SK-N-SH treated with all-trans-retinoic acid at 6 μM for 48 hours (cell line): ENCODE results near the gene TGFBR3.

Experiments
- ATAC-seq: fragments of 200-7000 bp; cut with Tn5 transposase; 3 replicates; pipeline ENCODE4 v1.9.1; 2020; ENCODE audit warnings: mild to moderate bottlenecking, moderate library complexity
- ARNTL ChIP-seq: fragments of 450-650 bp; formaldehyde crosslinking; IDR thresholded peaks from 2 replicates; pipeline ENCODE4 v1.5.0; 2020; ENCODE audit warnings: low read depth, mild to moderate bottlenecking, moderate library complexity, borderline replicate concordance
- BACH2 ChIP-seq: fragments of 250-450 bp; sonication (Bioruptor Pico); IDR thresholded peaks from 2 replicates; pipeline ENCODE4 v1.9.0; 2021; ENCODE audit warnings: mild to moderate bottlenecking, borderline replicate concordance
- ESRRG ChIP-seq: fragments of 250-450 bp; sonication (Bioruptor Pico); IDR thresholded peaks from 2 replicates; pipeline ENCODE4 v1.6.1; 2021; ENCODE audit warnings: mild to moderate bottlenecking
- GLIS3 ChIP-seq: fragments of 250-450 bp; sonication (Bioruptor Pico); IDR thresholded peaks from 2 replicates; pipeline ENCODE4 v1.5.0; 2020; ENCODE audit warnings: mild to moderate bottlenecking, moderate library complexity
- ISL1 ChIP-seq: fragments of 250-450 bp; sonication (Bioruptor Pico); IDR thresholded peaks from 2 replicates; pipeline ENCODE4 v2.1.2; 2022; ENCODE audit warnings: mild to moderate bottlenecking, moderate library complexity
- OSR1 ChIP-seq: fragments of 250-450 bp; sonication (Bioruptor Pico); IDR thresholded peaks from 2 replicates; pipeline ENCODE4 v1.8.0; 2022; ENCODE audit warnings: moderate library complexity, mild to moderate bottlenecking, inconsistent platforms
- PPARA ChIP-seq: fragments of 250-450 bp; sonication (Bioruptor Pico); IDR thresholded peaks from 2 replicates; pipeline ENCODE4 v1.5.0; 2020; ENCODE audit warnings: mild to moderate bottlenecking, borderline replicate concordance
- RARB ChIP-seq: fragments of 250-450 bp; sonication (Bioruptor Pico); IDR thresholded peaks from 2 replicates; pipeline ENCODE4 v1.8.0; 2021; ENCODE audit warnings: mild to moderate bottlenecking, moderate library complexity
- SNAI2 ChIP-seq: fragments of 250-450 bp; sonication (Bioruptor Pico); IDR thresholded peaks from 2 replicates; pipeline ENCODE4 v1.5.0; 2020; ENCODE audit warnings: mild to moderate bottlenecking, moderate library complexity
- TOX ChIP-seq: fragments of 250-450 bp; sonication (Bioruptor Pico); IDR thresholded peaks from 2 replicates; pipeline ENCODE4 v1.8.0; 2021; ENCODE audit warnings: mild to moderate bottlenecking, moderate library complexity, borderline replicate concordance
- ZC3H10 ChIP-seq: fragments of 250-450 bp; sonication (Bioruptor Pico); IDR thresholded peaks from 2 replicates; pipeline ENCODE4 v1.5.1; 2021; ENCODE audit warnings: mild to moderate bottlenecking, moderate library complexity
- ZFP3 ChIP-seq: fragments of 250-450 bp; sonication (Bioruptor Pico); IDR thresholded peaks from 2 replicates; pipeline ENCODE4 v1.5.0; 2020; ENCODE audit warnings: mild to moderate bottlenecking, moderate library complexity
- ZNF565 ChIP-seq: fragments of 450-650 bp; formaldehyde crosslinking; conservative IDR thresholded peaks from 2 replicates; pipeline ENCODE4 v1.5.0; 2020; ENCODE audit warnings: low read depth, mild to moderate bottlenecking, moderate library complexity
- ZNF70 ChIP-seq: fragments of 450-650 bp; formaldehyde crosslinking; IDR thresholded peaks from 2 replicates; pipeline ENCODE4 v1.5.0; 2020; ENCODE audit warnings: mild to moderate bottlenecking, moderate library complexity
- ZNF8 ChIP-seq: fragments of 450-650 bp; formaldehyde crosslinking; IDR thresholded peaks from 2 replicates; pipeline ENCODE4 v1.5.0; 2020; ENCODE audit warnings: mild to moderate bottlenecking, moderate library complexity
- TF ChIP-seq, protein P1 (sequence below): fragments of 250-450 bp; sonication (Bioruptor Pico); IDR thresholded peaks from 2 replicates; pipeline ENCODE4 v1.5.0; 2020; ENCODE audit warnings: mild to moderate bottlenecking, moderate library complexity
- TF ChIP-seq, protein P2 (sequence below): fragments of 250-450 bp; sonication (Bioruptor Pico); IDR thresholded peaks from 2 replicates; pipeline ENCODE4 v1.8.0; 2021; ENCODE audit warnings: low read depth, mild to moderate bottlenecking, moderate library complexity, borderline replicate concordance
- TF ChIP-seq, protein P3 (sequence below): fragments of 250-450 bp; sonication (Bioruptor Pico); IDR thresholded peaks from 2 replicates; pipeline ENCODE4 v1.5.1; 2020; ENCODE audit warnings: low read depth, mild to moderate bottlenecking, moderate library complexity
- TF ChIP-seq, protein P4 (sequence below): fragments of 250-450 bp; sonication (Bioruptor Pico); IDR thresholded peaks from 2 replicates; pipeline ENCODE4 v1.8.0; 2020; ENCODE audit warnings: mild to moderate bottlenecking, moderate library complexity, borderline replicate concordance

The TGFBR3 gene

DNA sequence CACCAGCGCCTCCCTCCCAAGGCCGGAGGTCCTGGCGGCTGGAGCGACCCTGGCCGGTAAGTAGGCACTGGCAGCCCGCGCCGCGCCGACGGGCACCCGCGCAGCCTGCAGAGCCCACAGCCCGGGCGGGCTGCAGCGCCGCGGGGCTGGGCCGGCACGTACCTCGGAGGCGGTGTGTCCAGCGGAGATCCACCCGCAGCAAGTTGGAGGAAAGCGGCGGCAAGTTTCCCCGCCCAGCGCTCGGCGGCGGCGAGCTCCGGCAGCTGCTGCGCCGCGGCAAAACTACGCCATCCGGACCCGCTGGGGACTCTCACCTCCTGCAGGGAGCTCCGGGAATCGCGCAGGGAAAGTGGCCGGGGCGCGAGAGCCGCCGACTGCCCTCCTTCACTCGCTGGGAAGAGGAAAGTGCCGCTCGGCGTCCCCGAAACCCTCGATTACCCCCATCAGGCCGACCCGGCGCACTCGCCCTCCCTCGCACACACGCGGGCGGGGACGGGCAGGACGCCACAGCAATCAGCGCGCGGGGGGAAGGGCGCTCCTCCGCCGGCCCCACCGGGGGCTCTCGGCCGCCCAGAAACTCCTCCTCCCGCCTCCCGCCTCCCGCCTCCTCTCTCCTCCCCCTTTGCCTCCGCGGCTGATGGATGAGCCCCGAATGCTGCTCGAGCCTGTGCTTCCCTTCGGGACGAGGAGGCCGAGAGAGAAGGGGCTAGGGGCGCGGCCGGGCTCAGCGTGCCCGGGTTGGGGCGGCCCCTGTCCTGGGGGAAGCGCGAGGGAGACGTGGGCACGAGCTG is at the start of gene TGFBR3:
TGFBR3 (minus strand) TSS at position 436 of the 791 bp plus-strand sequence. CDS start 24,620 bp downstream, outside the sequence.
- peak; percentile 87 for ATAC-seq
- TF ChIP-seq ARNTL (CRISPR knock-in tag) (no peak), TOX (CRISPR knock-in tag) (no peak), ZNF565 (CRISPR knock-in tag) (no peak), ZC3H10 (no peak), GLIS3 (CRISPR knock-in tag) (no peak)

DNA sequence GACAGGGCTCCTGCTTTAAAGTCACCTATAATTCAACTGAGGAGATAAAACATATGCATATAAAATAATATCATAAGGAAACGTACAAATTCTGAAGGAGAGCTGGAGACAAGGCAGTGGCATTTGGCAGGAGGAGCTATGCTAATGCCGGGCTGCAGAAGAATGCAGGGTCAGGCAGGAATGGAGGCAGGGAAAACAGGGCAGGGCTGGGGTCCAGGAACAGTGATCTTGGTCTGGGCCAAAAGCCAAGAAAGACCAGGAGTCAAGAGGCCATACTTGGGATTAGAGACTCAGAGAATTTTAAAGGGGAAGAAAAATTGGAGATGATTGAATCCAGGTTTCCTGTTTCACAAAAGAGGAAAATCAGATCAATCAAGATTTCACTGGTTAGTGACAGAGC is 43.3 kb upstream of the TGFBR3 start:
- TF ChIP-seq ISL1 (CRISPR knock-in tag) (no peak), RARB (CRISPR knock-in tag) (no peak), GLIS3 (CRISPR knock-in tag) (no peak), ZNF565 (CRISPR knock-in tag) (no peak), ZNF8 (CRISPR knock-in tag) (no peak), SNAI2 (CRISPR knock-in tag) (no peak), PPARA (CRISPR knock-in tag) (no peak), ARNTL (CRISPR knock-in tag) (no peak), OSR1 (CRISPR knock-in tag) (no peak), ESRRG (no peak), ZFP3 (no peak), ZC3H10 (no peak), BACH2 (CRISPR knock-in tag) (no peak), TOX (CRISPR knock-in tag) (no peak)
- TF ChIP-seq, protein P1, sequence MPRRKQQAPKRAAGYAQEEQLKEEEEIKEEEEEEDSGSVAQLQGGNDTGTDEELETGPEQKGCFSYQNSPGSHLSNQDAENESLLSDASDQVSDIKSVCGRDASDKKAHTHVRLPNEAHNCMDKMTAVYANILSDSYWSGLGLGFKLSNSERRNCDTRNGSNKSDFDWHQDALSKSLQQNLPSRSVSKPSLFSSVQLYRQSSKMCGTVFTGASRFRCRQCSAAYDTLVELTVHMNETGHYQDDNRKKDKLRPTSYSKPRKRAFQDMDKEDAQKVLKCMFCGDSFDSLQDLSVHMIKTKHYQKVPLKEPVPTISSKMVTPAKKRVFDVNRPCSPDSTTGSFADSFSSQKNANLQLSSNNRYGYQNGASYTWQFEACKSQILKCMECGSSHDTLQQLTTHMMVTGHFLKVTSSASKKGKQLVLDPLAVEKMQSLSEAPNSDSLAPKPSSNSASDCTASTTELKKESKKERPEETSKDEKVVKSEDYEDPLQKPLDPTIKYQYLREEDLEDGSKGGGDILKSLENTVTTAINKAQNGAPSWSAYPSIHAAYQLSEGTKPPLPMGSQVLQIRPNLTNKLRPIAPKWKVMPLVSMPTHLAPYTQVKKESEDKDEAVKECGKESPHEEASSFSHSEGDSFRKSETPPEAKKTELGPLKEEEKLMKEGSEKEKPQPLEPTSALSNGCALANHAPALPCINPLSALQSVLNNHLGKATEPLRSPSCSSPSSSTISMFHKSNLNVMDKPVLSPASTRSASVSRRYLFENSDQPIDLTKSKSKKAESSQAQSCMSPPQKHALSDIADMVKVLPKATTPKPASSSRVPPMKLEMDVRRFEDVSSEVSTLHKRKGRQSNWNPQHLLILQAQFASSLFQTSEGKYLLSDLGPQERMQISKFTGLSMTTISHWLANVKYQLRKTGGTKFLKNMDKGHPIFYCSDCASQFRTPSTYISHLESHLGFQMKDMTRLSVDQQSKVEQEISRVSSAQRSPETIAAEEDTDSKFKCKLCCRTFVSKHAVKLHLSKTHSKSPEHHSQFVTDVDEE = no peak
- TF ChIP-seq, protein P2, sequence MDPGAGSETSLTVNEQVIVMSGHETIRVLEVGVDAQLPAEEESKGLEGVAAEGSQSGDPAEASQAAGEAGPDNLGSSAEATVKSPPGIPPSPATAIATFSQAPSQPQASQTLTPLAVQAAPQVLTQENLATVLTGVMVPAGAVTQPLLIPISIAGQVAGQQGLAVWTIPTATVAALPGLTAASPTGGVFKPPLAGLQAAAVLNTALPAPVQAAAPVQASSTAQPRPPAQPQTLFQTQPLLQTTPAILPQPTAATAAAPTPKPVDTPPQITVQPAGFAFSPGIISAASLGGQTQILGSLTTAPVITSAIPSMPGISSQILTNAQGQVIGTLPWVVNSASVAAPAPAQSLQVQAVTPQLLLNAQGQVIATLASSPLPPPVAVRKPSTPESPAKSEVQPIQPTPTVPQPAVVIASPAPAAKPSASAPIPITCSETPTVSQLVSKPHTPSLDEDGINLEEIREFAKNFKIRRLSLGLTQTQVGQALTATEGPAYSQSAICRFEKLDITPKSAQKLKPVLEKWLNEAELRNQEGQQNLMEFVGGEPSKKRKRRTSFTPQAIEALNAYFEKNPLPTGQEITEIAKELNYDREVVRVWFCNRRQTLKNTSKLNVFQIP (CRISPR knock-in tag) = no peak
- TF ChIP-seq, protein P3, sequence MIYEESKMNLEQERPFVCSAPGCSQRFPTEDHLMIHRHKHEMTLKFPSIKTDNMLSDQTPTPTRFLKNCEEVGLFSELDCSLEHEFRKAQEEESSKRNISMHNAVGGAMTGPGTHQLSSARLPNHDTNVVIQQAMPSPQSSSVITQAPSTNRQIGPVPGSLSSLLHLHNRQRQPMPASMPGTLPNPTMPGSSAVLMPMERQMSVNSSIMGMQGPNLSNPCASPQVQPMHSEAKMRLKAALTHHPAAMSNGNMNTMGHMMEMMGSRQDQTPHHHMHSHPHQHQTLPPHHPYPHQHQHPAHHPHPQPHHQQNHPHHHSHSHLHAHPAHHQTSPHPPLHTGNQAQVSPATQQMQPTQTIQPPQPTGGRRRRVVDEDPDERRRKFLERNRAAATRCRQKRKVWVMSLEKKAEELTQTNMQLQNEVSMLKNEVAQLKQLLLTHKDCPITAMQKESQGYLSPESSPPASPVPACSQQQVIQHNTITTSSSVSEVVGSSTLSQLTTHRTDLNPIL = no peak
- TF ChIP-seq, protein P4, sequence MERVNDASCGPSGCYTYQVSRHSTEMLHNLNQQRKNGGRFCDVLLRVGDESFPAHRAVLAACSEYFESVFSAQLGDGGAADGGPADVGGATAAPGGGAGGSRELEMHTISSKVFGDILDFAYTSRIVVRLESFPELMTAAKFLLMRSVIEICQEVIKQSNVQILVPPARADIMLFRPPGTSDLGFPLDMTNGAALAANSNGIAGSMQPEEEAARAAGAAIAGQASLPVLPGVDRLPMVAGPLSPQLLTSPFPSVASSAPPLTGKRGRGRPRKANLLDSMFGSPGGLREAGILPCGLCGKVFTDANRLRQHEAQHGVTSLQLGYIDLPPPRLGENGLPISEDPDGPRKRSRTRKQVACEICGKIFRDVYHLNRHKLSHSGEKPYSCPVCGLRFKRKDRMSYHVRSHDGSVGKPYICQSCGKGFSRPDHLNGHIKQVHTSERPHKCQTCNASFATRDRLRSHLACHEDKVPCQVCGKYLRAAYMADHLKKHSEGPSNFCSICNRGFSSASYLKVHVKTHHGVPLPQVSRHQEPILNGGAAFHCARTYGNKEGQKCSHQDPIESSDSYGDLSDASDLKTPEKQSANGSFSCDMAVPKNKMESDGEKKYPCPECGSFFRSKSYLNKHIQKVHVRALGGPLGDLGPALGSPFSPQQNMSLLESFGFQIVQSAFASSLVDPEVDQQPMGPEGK = no peak
- 0 out of 3 replicates have a peak, but pooled peaks have one; percentile 19 for ATAC-seq

DNA sequence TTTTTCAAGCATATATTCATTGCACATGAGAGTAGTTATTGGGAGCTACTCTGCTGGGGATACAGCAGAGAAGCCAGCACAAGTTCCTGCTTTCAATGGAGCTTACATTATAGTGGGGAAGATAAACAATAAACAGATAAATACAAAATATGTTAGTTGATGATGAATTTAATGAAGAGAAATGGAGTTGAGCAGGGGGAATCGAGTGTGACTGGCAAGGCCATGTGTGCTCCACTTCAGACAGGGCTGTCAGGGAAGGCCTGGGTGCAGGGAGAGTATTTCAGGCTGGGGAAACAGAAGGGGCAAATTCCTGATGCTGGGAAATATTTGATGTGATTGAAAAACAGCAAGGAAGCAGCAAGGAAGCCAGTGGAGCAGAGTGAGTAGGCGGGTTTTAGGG is 42.1 kb upstream of the TGFBR3 start:
- TF ChIP-seq ZNF565 (CRISPR knock-in tag) (no peak), PPARA (CRISPR knock-in tag) (no peak), GLIS3 (CRISPR knock-in tag) (no peak), RARB (CRISPR knock-in tag) (no peak), BACH2 (CRISPR knock-in tag) (no peak), ZNF70 (CRISPR knock-in tag) (no peak), ISL1 (CRISPR knock-in tag) (no peak), SNAI2 (CRISPR knock-in tag) (no peak)
- TF ChIP-seq, protein P2 (CRISPR knock-in tag) = no peak
- TF ChIP-seq, protein P3 = no peak
- TF ChIP-seq, all 23 proteins: peak for 0
- ATAC-seq = no peak
